Adipocyte (in vitro differentiated cells): Measurements from ENCODE around the gene FBXW7.

Experiments used
- DNase-seq: peaks from one replicate; pipeline ENCODE4 v3.0.0-alpha.2; 2015; ENCODE audit warnings: low read depth
- H3K27me3 ChIP-seq: replicated peaks from 2 replicates; pipeline ENCODE4 v1.7.0; 2013; ENCODE audit warnings: mild to moderate bottlenecking, low read length, moderate library complexity; ENCODE audit not compliant: control insufficient read depth, insufficient read depth
- H3K36me3 ChIP-seq: 2 replicates; pipeline ENCODE4 v1.7.0; 2013; ENCODE audit warnings: low read length, mild to moderate bottlenecking, moderate library complexity; ENCODE audit not compliant: control insufficient read depth, insufficient read depth, severe bottlenecking
- H3K4me1 ChIP-seq: 2 replicates; pipeline ENCODE4 v1.7.0; 2013; ENCODE audit warnings: mild to moderate bottlenecking, low read length, moderate library complexity; ENCODE audit not compliant: control insufficient read depth, insufficient read depth
- H3K4me3 ChIP-seq: 2 replicates; pipeline ENCODE4 v1.7.0; 2013; ENCODE audit warnings: mild to moderate bottlenecking, low read length, moderate library complexity
- H3K9ac ChIP-seq: 2 replicates; pipeline ENCODE4 v1.7.0; 2013; ENCODE audit warnings: mild to moderate bottlenecking, low read length, moderate library complexity
- H3K9me3 ChIP-seq: 2 replicates; pipeline ENCODE4 v1.7.0; 2013; ENCODE audit warnings: mild to moderate bottlenecking, low read length, moderate library complexity; ENCODE audit not compliant: control insufficient read depth

Gene FBXW7

DNA sequence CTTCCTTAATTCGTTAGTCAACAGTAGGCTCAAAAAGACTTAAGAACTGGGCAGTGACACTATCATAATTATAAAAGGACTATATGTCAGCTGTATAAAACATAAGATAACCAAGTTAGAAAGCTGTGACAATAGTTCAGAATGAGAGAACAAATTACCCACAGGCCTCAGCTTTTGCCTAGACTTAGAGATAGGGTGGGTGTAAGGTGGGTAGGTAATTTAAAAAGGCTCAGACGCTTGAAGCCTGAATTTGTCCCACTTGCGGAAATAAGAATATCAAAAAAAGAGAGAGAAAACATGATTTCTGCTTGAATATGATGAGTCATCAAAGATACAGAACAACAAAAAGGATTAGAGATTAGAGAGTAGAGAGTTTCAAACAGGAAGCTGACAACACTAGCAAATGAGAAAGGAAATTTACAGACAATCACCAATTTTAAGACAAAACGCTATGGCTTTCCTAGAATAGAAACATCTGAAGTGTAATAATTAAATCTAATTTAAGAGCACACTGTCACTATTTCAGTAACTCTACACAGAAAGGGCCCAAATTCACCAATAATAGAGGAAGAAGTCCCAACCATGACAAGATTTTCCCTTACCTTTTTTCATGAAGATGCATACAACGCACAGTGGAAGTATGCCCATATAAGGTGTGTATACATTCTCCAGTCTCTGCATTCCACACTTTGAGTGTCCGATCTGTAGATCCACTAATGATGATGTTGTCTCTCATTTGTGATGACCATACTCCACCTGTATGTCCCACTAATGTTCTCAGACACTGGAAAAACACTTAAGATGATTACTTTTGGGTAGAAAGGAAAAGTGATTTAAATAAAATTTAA is 208.1 kb downstream of the FBXW7 start:
- no peaks in the 10 kb centered on the region for H3K27me3 ChIP-seq
- H3K9me3 ChIP-seq: no peaks in the 10 kb centered on the region
- peaks cover 14% of the 10 kb centered on the region for H3K4me1 ChIP-seq
- H3K9ac ChIP-seq: no peak overlapping the region
- H3K36me3 ChIP-seq: peaks cover 92% of the 10 kb centered on the region
- no peak overlapping the region for H3K4me3 ChIP-seq
- no peak for DNase-seq

GRCh38 chr4:152325831-152326230 is 210.1 kb downstream of the FBXW7 start:
- peaks cover 14% of the 10 kb centered on the region for H3K4me1 ChIP-seq
- H3K9me3 ChIP-seq: no peaks in the 10 kb centered on the region
- H3K4me3 ChIP-seq: no peak overlapping the region
- peaks cover 93% of the 10 kb centered on the region for H3K36me3 ChIP-seq
- H3K27me3 ChIP-seq: no peaks in the 10 kb centered on the region
- no peak overlapping the region for H3K9ac ChIP-seq
- no peak for DNase-seq

GRCh38 chr4:152323221-152323620 is 212.7 kb downstream of the FBXW7 start:
- no peak overlapping the region for H3K4me3 ChIP-seq
- no peak for DNase-seq
- H3K36me3 ChIP-seq: peaks cover 76% of the 10 kb centered on the region
- H3K9me3 ChIP-seq: no peaks in the 10 kb centered on the region
- no peak overlapping the region for H3K9ac ChIP-seq
- no peaks in the 10 kb centered on the region for H3K27me3 ChIP-seq
- H3K4me1 ChIP-seq: peaks cover 5% of the 10 kb centered on the region

GRCh38 chr4:152322656-152323055 is 213.2 kb downstream of the FBXW7 start:
- Histone ChIP-seq H3K4me3 (no peak overlapping the region), H3K27me3 (no peaks in the 10 kb centered on the region), H3K4me1 (peaks cover 7% of the 10 kb centered on the region), H3K36me3 (peaks cover 71% of the 10 kb centered on the region), H3K9ac (no peak overlapping the region), H3K9me3 (no peaks in the 10 kb centered on the region)
- no peak for DNase-seq

DNA sequence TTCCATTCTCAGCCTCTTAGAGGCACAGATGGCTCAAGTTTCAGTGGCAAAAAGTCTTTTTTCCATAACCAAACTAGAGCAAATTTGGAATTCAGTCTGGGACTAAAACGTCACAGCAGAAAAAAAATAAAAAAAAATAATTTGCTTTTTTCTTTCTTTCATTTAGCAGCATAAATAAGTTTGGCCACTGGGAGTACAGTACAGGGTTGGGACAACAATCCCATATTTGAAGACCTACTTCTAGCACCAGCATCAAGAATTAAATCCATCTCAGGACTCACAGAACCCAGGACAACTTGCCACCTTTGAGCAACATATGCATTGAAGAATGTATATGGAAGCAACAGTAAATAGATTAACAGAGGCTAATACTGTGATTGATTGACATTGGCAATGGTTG is 214.0 kb downstream of the FBXW7 start:
- peaks cover 15% of the 10 kb centered on the region for H3K4me1 ChIP-seq
- no peak overlapping the region for H3K9ac ChIP-seq
- H3K9me3 ChIP-seq: no peaks in the 10 kb centered on the region
- peaks cover 63% of the 10 kb centered on the region for H3K36me3 ChIP-seq
- DNase-seq: no peak
- no peak overlapping the region for H3K4me3 ChIP-seq
- H3K27me3 ChIP-seq: no peaks in the 10 kb centered on the region

DNA sequence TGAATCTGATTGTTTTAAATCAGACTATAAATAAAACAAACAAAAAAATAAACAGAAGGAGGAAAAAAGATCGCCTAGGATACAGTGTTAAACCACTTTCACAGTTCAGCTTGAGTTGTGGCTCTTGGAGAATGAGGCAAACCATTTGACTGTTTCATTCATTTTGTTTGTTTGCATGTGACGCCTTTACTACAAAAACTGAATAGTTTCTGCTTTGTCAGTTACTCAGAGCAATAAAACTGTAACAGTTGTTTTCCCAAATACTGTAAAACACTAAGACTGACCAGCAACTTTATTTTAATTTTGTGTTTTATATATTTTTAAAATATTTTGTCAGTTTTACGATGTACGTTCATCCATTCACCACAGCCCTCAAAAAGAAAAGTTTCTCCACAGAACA is 214.5 kb downstream of the FBXW7 start:
- Histone ChIP-seq H3K9ac (no peak overlapping the region), H3K4me3 (no peak overlapping the region), H3K27me3 (no peaks in the 10 kb centered on the region), H3K9me3 (no peaks in the 10 kb centered on the region), H3K36me3 (peaks cover 59% of the 10 kb centered on the region), H3K4me1 (peaks cover 20% of the 10 kb centered on the region)
- DNase-seq: no peak

DNA sequence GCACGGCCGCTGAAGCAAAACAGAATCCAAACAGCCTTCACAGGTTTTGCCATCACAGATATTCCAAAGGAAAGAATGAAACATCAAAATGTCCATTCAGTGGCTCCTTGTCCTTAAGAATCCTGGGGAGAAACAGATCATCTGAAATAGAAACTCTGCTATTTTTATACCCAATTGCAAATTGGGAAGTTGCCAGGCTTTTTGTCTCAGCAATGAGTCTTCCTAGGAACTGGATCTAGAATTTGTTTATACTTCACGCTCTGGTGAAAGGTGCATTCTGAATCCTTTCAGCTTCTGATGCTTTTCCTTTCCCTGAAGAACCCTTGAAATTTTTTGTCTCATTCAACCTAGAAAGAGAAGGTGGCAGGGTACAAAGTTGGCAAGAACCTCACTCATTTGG is 218.9 kb downstream of the FBXW7 start:
- peaks cover 20% of the 10 kb centered on the region for H3K4me1 ChIP-seq
- DNase-seq: peak; percentile 64

GRCh38 chr4:152310257-152310656 is 225.6 kb downstream of the FBXW7 start:
- no peaks in the 10 kb centered on the region for H3K27me3 ChIP-seq
- no peaks in the 10 kb centered on the region for H3K36me3 ChIP-seq
- no peak overlapping the region for H3K9ac ChIP-seq
- no peak overlapping the region for H3K4me3 ChIP-seq
- peak; percentile 66 for DNase-seq
- H3K4me1 ChIP-seq: no peaks in the 10 kb centered on the region
- no peaks in the 10 kb centered on the region for H3K9me3 ChIP-seq

More for the DNA sequence above, 218.9 kb downstream of the FBXW7 start:
- H3K9ac ChIP-seq: no peak overlapping the region
- H3K4me3 ChIP-seq: no peak overlapping the region
- H3K36me3 ChIP-seq: peaks cover 17% of the 10 kb centered on the region
- no peaks in the 10 kb centered on the region for H3K9me3 ChIP-seq
- no peaks in the 10 kb centered on the region for H3K27me3 ChIP-seq

DNA sequence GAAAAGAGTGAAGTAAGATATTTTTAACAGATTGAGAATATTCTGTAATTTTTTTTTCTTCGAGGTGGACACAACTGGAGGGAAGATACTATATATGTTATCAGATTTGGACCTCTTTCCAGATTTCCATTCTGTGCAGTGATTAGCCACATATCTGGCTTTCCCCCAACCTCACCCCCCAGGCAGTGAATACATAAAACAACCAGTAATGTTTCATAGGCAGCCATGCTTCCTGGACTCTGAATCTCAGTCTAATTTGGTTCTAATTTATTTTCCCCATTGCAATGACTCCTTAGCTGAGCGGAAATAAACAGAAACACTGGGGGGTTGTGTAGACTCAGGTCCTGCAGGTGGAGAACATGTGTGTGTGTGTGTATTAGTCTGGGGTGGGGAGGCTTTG is 226.5 kb downstream of the FBXW7 start:
- Histone ChIP-seq H3K4me1 (no peaks in the 10 kb centered on the region), H3K9me3 (no peaks in the 10 kb centered on the region), H3K36me3 (no peaks in the 10 kb centered on the region), H3K27me3 (no peaks in the 10 kb centered on the region), H3K4me3 (no peak overlapping the region), H3K9ac (no peak overlapping the region)
- no peak for DNase-seq

DNA sequence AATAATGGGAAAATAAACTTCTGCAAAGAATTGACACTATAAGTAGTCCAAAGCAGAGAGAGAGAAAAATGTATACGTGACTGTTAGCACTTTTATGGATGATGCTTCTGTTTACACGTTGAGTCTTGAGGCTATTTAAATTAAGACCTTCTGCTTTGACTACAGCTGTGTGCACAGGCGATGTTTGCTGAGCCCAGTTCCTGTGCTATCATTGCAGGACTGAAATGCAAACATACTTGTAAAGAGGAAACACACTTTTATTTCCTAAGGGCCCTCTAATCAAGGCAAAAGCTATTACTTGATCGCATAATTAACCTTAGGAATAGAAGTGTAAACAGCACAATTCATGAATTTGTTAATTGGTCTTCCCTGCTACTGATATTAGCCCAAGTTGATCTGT is 226.9 kb downstream of the FBXW7 start:
- Histone ChIP-seq H3K9me3 (no peaks in the 10 kb centered on the region), H3K4me3 (no peak overlapping the region), H3K4me1 (no peaks in the 10 kb centered on the region), H3K27me3 (no peaks in the 10 kb centered on the region), H3K36me3 (no peaks in the 10 kb centered on the region), H3K9ac (no peak overlapping the region)
- DNase-seq: no peak

DNA sequence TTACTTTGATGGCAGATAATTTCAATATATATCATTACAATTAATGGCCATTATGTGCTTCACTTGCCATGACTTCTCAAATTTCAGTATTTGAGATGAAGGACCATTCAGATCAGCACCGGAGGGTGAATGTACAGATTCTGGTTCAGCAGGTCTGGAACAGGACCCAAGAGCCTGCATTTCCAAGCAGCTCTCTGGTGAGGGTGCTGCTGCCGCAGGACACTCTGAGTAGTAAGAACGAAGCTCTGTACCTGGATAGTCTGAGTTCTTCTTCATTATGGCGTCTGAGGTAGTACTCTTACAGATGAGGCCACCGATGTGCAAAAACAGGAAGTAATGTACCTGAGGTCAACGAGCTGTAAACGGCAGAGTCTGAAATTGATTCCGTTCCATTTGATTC is 228.2 kb downstream of the FBXW7 start:
- no peak for DNase-seq
- H3K36me3 ChIP-seq: no peaks in the 10 kb centered on the region
- no peak overlapping the region for H3K9ac ChIP-seq
- no peaks in the 10 kb centered on the region for H3K4me1 ChIP-seq
- H3K27me3 ChIP-seq: no peaks in the 10 kb centered on the region
- no peaks in the 10 kb centered on the region for H3K9me3 ChIP-seq
- H3K4me3 ChIP-seq: no peak overlapping the region

DNA sequence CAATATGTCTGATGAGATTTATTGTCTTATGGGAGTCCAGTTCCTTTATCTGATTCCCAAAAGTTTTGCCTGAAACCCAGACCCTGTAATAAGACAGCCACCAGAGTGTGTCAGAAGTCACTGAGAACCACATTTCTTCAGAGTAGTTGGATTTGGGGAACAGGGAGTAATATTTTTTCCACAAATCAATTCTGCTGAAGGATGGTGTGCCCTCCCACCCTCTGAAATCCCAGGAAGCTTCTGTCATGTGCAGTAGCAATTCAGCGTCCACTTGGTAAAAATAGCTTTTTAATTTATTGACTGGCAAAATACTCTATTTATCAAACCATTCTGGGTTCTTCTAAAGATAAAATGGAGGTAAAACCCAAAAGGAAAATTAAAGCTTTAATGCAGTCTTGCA is 229.4 kb downstream of the FBXW7 start:
- no peaks in the 10 kb centered on the region for H3K4me1 ChIP-seq
- no peaks in the 10 kb centered on the region for H3K36me3 ChIP-seq
- no peaks in the 10 kb centered on the region for H3K27me3 ChIP-seq
- H3K4me3 ChIP-seq: no peak overlapping the region
- no peak overlapping the region for H3K9ac ChIP-seq
- DNase-seq: no peak
- H3K9me3 ChIP-seq: no peaks in the 10 kb centered on the region
